ENCODE data around the gene PTH2.
"Not testable (repeated sequence)": the region's sequence is repeated elsewhere in the genome, so short reads cannot be mapped to it uniquely, and the experiment has no call there.

The PTH2 gene

DNA sequence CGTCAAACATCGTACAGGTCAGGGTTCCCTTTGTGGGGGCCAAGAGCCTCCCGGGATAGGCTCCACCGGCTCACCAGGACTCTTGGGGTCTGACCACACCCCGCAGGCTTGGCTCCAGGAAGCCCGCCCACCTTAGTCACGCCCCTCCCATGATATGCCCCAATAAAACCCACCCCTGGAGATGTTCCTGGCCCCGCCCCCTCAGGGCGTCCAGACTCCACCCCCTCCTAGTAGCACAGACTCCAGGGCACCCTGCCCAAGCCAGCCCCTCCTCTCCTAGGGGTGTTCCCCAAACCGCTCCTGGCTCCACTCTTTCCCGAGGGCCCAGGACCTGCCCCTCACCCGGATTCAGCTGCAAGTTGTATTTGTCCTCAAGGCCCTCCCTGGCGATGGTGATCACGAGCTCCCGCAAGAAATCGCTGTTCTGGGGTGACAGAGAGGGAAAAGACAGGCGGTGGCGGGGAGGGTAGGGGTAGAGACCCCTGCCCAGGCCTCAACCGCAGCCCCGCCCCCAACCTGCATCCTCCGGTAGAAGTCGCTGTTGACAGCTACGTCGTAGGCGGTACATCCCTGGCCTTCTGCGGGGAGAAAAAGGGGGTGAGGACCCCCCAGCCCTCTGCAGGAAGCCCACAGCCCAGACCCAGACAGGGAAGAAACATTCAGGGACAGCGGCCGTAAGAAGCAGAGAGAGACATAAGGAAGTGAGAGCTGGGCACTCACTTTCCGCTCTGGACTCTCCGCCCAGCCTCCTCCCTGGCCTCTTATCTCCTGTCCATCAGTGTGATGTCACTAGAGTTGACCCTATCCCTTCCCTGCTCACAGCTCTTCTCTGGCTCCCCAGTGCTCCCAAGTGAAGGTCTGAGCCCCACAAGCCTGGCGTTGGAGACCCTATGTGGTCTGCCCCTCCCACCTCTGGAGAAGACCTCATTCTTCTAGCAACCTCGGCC is 24.5 kb upstream of the PTH2 start:
- DNase-seq: no peak

DNA sequence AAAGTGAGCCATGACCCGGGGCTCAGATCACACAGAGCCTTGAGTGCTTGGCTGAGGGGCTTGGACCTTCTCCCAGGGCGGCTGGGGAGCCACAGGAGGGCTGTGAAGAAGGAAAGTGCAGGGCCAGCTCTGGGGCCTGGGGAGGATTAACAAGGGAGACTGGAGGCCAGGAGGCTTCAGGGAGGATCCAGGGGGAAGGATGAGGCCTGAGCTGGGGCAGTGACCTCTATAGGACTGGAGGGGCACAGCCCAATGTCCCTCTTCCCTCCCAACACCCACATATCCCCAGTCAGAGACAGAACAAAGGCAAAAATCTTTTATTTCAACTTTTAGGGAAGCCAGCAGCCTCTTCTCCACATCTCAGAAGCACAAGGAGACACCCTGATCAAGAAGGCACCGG is 22.8 kb upstream of the PTH2 start:
- peak; percentile 17 to 29 for DNase-seq

DNA sequence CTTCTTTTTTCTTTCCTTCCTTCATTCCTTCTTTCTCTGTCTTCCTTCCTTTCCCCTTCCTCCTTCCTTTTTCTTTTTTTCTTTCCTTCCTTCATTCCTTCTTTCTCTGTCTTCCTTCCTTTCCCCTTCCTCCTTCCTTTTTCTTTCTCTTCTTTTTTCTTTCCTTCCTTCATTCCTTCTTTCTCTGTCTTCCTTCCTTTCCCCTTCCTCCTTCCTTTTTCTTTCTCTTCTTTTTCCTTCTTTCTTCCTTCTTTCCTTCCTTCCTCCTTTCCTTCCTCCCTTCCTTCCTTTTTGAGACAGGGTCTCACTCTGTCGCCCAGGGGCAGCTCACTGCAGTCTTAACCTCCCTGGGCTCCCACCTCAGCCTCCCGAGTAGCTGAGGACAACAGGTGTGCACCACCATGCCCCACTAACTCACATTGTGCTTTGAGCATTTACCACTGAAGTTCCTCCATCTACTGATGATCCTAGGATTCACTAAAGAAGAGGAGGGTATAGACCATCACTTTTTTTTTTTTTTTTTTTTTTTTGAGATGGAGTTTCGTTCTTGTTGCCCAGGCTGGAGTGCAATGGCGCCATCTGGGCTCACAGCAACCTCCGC is 21.0 kb upstream of the PTH2 start:
- DNase-seq: not testable (repeated sequence)

DNA sequence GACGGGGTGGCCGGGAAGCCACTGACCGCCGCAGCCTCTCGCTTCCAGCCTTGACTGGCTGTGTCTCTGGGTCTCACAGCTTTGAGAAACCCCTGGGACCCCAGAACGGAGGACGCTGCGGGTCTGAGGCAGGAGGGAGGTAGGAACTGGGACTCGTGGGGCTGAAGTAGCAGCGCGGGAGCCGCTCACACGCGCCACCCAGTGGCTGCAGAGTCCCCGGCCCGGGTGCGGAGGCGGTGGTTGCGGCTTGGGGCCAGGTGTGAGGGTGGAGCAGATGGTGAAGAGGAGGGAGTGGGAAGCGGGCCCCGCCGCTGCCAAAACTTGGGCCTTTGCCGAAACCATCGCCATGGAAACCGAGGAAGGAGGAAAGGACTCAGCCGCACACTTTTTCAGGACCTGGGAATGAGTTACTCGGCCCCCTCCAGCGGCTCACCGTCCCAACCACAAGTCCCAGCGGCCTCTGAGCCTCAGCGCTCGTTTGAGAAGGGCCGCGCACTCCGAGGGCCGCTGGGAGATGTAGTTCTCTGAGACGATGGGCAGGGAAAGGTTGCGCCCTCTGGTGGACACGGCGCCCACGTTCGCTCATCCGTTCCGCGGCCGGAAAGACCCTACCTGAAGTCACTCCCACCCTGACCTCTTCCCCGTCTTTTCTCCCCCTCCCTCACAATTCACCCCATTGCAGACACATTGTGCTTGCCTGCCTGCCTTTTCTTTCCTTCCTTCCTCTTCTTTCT is 20.3 kb upstream of the PTH2 start:
- peak; percentile 92 to 96 for DNase-seq

DNA sequence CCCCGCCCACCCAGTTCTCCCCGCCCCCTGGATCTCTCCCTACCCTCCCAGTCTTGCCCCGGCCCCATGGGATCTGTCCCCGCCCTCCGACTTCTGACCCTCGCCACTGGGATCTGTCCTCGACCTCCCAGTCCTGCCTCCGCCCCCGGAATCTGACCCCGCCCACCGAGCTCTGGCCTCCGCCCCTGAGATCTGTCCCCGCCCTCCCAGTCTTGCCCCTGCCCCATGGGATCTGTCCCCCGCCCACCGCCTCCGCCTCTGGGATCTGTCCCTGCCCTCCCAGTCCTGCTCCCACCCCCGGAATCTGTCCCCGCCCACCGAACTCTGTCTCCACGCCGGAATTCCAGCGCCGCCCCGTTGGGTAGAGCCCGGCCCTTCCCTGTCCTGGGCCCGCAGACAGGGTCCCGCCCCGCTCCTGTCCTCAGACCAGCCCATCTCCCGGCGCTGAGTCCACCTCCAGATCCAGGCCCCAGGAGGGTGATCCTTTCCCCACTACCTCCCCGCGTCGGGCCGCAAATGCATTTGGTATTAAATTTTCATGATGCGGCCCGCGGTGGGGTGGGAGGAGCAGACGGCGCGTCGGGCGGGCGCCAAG is 19.6 kb upstream of the PTH2 start:
- DNase-seq: peak; percentile 51 to 74

DNA sequence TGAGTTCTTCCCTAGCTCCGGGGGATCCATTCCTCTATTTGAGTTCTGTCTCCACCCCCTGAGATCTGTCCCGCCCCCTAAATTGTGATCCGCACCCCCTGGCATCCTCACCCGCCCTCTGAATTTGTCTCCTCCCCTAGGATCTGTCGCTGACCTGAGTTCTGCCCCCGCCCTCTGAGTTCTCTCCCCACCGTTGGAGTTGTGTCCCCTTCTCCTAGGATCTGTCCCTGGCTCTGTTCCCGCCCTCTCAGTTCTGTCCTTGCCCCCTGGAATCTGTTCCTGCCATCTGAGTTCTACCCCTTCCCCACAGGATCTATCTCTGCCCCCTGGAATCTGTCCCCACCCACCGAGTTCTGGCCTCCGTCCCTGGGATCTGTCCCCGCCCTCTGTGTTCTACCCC is 19.1 kb upstream of the PTH2 start:
- DNase-seq: no peak

DNA sequence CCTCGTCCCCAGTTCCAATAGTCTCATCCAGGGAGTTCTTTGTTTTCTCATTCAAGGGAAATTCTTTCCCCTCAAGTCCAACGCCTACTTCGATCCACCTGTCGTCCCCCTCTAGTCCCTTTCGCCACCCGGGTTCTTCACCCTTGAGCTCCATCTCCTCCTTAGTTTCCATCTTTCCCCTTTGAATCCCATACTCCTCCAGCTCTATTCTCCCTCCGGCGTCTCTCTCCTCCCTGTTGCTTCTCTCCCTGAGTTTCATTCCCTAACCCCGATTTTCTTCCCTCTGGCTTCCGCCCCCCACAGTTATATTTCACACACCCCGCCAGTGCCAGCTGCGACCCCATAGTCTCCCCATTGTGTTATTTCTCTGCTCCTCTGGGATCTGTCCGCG is 18.7 kb upstream of the PTH2 start:
- DNase-seq: no peak

DNA sequence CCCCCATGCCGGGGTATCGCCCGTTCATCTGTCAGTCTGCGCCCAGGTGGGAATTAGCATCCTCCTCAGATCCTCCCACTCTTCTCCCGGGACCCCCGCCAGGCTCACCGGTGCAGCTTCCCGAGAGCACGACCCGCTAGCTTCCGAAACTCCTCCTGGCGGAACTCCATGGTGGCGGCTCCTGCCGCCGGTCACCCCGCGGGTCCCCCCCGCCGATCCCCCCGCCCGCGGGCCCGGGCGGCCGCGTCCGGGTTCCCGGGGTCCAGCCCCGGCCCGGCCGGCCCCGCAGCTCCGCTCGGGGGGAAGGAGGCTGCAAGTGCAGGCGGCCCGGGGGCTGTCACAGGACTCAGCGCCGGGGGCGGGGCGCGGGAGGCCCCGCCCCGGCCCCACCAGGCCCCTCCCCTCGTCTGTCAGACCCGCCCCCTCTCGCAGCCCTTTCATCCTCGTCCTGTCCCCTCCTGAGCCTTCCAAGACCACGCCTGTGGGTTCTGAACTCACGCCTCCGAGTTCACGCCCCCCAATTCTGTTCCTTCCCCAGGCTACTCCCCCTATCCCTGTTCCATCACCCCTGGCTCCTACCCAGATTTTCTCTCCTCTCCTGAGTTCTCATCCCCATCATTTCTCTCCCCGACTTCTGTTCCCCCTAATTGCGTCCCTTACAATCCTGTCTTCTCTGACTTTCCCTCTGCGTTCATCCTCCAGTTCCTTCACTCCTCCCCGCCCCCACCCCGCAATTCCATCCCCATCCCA is 18.1 kb upstream of the PTH2 start, which contains the start of gene SLC17A7:
SLC17A7 (minus strand) TSS at position 318 of the 750 bp plus-strand sequence; CDS start at position 170, 148 bp downstream.
- peak; percentile 6 to 20 for DNase-seq

DNA sequence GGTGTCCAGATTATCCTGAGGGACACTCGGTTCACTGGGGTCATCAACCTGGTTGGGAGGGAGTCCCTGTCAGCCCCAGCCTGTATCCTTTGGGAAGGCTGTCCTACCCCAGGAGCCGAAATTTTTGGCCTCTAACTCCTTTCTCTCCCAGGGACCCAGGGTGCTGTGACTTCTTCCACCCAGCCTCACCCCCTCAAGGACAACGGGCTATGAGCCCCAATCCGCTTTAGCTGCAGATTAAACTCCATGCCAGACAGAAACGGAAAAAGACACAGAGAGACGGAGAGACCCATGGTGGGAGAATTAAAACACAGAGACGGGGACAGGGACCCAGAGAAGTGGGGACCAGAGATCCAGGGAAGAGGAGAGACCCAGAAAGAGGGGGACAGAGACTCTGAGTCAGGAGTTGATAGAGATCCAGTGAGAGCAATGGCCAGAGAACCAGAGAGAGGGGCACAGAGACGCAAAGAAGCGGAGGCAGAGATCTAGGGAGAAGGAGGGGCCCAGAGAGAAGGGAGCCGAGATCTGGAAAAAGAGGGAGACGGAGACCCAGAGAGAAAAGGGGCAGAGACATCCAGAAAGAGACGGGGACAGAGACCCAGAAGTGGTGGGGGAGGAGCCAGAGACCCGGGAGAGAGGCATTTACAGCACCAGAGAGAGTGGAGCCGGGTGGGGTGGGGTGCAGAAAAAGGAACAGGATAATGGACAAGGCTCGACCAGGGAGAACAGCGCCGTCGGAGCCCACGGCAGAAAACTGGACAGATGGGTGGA is 17.4 kb upstream of the PTH2 start:
- DNase-seq: no peak

DNA sequence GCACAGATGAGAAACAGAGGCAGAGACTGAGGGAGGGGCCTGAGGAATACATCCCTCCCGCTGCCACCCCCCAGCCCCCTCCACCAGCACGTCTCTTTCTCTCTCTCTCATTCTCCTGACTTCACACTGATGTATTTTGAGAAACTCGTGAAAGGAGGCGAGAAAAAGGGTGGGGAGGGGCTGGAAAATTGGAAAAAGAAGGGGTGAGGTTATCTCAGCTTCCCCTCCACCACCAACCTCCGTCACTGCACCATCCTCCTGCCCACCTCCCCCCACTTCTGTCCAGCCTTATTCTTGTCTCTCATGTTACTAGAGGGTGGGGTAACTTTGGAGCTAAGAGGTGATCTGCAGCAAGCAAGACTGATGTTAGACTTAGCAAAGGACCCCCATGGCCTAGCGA is 16.6 kb upstream of the PTH2 start:
- DNase-seq: no peak

DNA sequence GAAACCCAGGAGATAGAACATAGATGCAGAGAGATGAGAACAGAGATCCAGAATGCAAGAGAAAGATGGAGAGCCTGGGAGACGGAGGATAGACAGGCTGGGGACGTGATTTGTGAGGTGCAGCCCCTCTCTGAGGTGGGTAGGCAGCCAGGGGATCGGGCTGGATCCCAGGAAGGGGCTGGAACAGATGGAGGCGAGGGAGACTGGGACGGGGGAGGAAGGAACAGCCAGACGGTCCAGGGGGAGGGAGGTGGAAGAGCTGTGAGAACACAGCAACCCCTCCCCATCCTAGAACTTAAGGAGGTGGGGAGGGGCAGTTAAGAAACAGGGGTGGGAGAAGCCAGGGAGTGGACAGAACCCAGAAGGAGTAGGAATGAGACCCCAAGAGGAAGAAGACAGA is 15.0 kb upstream of the PTH2 start:
- no peak for DNase-seq

DNA sequence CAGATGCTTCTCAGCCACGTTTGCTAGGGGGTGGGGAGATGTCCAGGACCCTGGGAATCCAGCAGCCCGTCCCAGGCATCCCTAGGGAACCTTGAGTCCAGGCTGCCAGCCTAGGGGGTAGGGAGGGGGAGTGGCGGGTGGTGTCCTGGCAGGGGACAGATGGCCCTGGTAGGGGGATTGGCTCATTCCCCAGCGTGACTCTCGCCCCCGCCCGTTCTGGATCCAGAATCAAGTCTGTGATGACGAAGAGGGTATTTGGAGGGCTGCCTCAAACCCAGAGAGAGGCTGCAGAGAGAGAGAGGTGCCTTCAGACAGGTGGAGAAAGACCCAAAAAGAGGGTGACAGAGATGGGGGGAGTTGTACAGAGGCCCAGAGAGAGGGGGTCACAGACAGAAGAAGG is 14.0 kb upstream of the PTH2 start:
- DNase-seq: no peak

DNA sequence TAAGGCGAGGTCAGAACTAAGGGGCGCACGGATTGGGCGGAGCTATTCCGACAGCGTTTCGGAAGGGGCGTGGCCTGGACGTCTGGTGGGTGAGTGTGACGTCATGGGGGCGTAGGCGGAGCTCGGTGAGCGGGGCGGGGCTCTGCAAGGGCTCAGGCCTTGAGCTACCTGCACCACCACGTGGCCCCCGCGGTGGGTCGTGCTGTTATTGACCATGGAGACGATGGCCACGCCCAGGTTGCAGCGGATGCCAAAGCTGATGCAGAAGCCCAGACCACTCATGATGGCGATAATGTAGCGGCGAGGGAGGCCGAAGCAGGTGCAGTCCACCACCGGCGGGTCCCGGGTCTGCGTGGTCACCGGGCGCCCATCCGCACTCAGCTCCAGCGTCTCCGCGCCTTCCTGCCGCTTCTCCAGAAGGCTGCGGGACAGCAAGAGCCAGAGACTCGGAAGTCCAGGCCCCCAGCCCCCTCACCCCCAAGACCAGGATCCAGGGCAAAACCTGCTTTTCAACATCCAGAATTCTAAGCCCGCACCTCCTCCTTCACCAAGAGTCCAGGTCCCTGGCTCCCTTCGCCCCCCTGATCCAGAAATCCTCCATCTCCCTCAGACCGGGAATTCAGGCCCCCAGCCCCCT is 13.3 kb upstream of the PTH2 start:
- no peak for DNase-seq

DNA sequence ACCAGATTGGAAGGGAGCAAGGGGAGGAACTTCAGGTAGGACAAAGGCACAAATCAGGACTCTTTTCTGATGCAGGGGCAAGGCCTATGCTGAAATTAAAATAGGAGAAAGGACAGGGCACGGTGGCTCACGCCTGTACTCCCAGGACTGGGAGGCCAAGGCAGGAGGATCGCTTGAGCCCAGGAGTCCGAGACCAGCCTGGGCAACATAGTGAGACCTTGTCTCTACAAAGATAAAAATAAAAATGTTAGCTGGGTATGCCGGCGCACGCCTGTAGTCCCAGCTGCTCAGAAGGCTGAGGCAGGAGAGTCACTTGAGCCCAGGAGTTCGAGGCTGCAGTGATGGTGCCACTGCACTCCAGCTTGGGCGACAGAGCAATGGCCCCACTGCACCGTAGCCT is 12.4 kb upstream of the PTH2 start:
- no peak for DNase-seq

DNA sequence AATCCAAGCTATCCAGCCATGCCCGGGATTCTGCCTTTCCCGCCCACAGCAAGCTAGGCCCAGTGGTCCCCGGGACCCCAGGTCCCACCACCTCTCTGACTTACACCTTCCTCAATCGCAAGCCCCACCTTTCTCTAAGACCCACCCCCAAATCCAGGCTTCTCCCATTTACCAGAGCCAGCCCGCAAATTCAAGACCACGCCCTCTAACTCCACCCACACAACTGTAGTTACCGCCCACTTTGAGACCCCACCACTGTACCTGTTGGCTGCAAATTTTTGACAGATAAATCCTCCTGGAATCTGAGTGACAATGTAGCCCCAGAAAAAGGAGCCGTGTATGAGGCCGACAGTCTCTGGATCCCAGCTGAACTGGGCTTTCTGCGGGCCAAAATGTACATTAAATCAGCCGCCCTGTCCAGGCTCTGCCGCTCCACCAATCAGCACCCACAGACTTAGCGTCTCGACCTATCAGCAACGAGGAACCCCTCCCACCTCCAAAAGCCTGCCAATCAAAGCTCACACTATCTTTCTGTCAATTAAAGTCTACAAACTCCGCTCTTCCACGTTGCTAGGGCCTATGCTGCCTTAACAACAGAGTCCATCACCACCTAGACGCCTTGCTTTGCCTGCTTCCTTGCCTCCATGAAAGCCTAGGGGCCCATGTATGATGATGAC is 11.8 kb upstream of the PTH2 start:
- DNase-seq: no peak

DNA sequence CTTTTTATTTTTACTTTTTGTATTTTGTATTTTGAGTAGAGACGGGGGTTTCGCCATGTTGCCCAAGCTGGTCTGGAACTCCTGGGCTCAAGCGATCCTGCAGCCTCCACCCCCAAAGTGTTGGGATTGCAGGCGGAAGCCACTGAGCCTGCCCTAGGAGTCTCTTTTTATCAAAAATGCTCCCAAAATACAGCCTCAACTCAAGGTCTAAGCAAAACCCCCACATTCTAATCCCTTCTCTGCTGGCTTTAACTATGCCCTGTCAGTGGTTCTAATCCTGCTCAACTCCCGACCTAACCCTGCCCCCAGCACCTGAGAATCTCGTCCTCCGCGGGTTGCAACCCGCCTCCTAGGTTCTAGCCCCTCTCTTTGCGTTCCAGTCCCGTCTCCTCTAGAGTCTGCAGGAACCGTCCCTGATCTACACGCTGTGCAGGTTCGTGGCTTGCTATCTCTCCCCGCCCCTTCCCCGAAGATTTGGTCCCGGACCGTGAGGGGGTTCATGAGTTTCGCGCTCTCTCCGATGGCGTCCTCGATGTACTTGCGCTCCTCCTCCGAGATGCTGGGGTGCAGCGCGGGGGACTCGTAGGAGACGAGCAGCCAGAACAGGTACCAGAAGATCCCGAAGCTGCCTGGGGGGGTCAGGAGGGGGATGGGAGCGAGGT is 10.1 kb upstream of the PTH2 start:
- no peak for DNase-seq

DNA sequence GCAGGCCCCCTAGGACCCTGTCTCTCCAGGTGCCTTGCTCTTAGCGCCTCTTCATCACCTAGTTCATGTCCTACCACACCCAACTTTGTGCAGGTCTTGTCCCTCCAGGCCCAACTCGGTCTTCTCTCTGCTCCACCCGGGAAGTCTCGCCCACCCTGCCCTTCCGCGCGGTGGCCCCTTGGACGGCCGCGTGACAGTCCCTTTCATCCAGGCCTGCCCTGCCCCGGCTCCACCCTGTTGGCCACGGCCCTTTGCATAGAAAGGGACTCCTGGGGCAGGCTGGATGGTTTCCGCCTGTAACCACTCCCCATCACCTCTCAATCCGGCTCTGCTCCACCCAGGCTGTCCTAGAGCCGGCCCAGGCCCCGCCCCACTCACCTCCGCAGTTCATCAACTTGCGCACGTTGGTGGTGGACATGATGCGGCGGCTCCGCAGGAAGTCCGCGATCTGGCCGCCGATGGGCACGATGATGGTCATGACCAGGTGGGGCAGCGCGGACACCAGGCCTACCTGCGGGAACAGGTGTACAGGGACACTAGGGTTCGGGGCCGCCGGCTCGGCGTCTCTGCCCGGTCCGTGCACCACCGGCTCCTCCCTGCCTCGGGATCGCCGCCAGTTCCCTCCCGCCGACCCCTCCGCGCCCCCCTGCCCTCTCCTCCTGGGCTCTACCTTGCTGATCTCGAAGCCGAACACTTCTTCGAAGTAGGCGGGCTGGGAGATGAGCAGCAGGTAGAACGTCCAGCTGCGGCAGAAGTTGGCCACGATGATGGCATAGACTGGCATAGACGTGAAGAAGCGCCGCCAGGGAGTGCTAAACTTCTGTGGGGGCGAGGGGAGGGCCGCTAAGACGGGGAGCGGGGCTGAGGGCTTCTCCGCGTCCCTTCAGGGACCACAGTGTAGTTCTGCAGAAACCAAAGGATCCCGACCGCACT is 9.2 kb upstream of the PTH2 start:
- DNase-seq: no peak

DNA sequence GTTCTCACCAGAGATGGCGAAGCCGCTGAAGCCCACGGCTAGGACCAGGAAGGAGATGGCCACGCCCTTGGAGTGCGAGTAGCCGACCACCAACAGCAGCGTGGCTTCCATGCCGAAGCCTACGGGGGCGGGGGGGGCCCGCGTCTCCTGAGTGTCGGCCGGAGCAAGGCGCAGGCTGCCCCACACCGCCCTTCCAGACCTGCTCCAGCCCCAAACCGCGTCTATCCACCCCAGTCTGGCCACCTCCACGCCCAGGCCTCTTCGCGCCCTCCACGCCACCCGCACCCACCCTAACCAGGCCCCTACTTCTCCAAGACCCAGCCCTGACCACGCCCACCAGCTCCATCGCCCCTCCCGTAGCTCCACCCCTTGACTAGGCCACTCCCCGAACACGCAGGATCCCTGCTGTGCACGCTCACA is 8.1 kb upstream of the PTH2 start:
- DNase-seq: no peak
